Epithelial cell of esophagus (primary cell): ENCODE measurements around the gene ZNF280A.

Source experiments
- DNase-seq: peaks from one replicate; pipeline ENCODE4 v3.0.0; 2010; ENCODE audit warnings: low read depth
- H3K4me3 ChIP-seq: 2 replicates; pipeline ENCODE4 v1.5.1; 2011; ENCODE audit warnings: mild to moderate bottlenecking, low read length, control low read depth
- TF ChIP-seq, protein P1 (sequence below): IDR thresholded peaks from 2 replicates; pipeline ENCODE4 v1.5.1; 2011; ENCODE audit warnings: low read depth, mild to moderate bottlenecking, low read length, control low read depth, inconsistent platforms; ENCODE audit not compliant: insufficient read depth; ENCODE audit errors: missing control alignments

ZNF280A gene

DNA sequence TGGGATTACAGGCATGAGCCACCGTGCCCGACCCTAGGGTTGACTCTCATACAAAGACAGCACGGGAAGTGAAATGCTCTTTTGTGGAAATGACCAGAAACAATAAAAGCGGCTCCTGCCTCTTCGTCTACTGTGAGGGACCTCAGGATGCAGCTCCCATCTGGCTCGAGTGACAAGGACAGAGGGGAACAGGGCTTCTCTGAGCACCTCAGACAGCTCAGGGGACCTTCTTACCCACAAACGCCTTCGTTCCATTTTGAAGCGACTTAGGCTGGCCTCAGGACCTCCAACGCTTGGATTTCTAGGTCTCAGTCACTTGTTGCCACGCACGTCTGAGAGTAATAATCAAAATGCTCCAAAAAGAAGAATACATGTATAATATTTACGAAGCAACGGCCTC lies 36.5 kb upstream of the ZNF280A start:
- DNase-seq: no peak
- H3K4me3 ChIP-seq: no peak overlapping the region
- TF ChIP-seq, protein P1, sequence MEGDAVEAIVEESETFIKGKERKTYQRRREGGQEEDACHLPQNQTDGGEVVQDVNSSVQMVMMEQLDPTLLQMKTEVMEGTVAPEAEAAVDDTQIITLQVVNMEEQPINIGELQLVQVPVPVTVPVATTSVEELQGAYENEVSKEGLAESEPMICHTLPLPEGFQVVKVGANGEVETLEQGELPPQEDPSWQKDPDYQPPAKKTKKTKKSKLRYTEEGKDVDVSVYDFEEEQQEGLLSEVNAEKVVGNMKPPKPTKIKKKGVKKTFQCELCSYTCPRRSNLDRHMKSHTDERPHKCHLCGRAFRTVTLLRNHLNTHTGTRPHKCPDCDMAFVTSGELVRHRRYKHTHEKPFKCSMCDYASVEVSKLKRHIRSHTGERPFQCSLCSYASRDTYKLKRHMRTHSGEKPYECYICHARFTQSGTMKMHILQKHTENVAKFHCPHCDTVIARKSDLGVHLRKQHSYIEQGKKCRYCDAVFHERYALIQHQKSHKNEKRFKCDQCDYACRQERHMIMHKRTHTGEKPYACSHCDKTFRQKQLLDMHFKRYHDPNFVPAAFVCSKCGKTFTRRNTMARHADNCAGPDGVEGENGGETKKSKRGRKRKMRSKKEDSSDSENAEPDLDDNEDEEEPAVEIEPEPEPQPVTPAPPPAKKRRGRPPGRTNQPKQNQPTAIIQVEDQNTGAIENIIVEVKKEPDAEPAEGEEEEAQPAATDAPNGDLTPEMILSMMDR: no peak

GRCh38 chr22:22555596-22555995 lies 35.5 kb upstream of the ZNF280A start:
- DNase-seq: no peak
- TF ChIP-seq, protein P1: no peak
- H3K4me3 ChIP-seq: no peak overlapping the region

DNA sequence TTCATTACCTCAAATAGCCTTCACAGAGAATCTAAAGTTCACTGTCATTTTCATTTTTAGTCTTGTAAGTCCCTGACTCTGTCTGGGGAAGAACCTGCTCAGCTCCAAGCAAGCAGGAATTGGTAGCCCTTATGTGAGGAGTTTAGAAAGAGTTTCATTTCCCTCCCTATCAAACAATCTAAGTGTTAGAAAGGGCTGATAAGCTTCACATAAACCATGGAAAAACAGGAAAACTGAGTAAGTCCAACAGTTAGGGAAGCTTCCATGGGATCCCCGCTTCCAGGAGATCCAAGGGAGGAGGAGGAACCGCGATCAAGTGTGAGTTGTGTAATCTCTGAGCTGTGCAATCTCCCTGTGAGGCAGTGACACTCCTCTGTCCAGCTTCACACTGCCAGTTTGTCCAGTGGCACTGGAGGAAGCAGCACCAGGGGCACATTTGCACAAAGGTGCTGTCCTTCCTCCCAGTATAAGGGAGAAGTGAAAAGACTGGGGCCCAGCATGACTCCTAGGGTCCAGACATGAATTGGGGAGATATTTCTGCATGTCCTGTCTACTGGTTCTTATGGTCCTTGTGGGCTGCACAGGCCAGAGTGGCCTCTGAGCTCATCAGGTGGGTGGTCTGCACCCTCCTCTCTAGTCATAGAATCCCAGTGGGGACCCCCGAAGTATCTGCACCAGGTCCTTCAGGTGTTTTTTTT lies 34.7 kb upstream of the ZNF280A start:
- no peak overlapping the region for H3K4me3 ChIP-seq
- no peak for DNase-seq
- TF ChIP-seq, protein P1: no peak

DNA sequence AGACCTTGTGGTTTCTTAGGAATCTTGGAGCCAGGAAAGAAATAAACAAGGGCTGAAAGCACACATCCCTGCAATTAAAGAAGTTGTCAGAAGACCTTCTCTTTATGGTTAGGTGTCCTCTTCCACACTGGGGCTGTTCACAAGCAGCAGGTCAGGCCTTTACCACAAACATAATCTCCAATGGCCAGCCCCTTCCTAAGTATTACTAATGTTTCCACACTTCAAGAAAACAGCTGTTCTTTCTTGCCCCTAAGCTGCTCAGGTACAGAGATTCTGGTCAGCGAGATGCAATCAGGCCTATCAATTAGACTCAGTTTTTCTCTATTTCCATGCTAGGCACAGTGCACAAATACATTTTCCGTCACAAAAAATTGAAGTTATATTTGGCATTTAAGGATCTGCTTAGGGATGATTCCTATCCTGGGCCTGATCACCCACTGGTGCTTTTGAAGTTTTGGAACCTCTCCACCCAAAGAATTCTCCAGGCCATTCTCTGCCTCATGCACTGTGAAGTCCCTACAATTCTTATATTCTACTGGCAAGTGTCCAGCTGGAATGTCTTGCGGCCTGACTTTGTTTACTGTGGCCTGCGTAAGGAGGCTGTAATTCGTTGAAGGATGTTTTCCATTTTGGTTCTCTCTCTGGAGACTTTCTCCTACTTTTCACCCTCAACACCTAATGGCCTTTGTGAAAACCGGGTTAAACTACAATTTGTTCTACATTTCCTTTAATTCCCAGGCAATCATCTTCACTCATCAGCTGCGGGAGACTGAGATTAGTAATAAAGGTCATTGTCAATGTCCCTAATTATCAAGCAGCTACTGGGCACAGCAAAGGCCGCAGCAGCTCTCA lies 33.9 kb upstream of the ZNF280A start:
- no peak for DNase-seq
- TF ChIP-seq, protein P1: no peak
- no peak overlapping the region for H3K4me3 ChIP-seq

DNA sequence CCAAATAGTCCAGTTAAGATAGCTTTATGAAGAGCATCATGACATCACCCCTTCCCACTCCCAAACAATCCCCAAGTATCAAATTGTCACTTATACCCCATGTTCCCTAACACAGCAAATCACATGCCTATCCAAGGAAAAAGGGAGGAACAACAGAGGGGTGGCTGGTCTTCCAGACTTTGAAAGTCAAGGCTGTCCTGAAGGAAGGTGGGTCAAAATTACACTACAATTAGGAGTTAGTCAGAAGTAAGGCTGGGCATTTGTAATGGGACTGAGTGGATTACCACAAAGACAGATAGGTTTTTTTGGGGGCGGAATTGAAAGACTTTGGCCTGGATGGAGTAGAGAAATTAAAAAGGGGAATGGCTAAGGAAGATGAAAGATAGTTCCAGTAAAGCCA lies 33.1 kb upstream of the ZNF280A start:
- TF ChIP-seq, protein P1: no peak
- no peak overlapping the region for H3K4me3 ChIP-seq
- no peak for DNase-seq

GRCh38 chr22:22552630-22553029 lies 32.6 kb upstream of the ZNF280A start:
- DNase-seq: no peak
- H3K4me3 ChIP-seq: no peak overlapping the region
- TF ChIP-seq, protein P1: no peak
